Spleen (tissue), 11 donors: Measurements from ENCODE around the gene PLEKHG3. TPM values are rescaled to one million over a fixed set of nuclear protein-coding genes. Genes with fewer than 3 reads are reported as not detected.

ENCODE experiments used
- DNase-seq: peaks from one replicate; pipeline ENCODE4 v3.0.0-alpha.2; 2020
- H3K27ac ChIP-seq, 8 donors: fragments of 200-600 bp; sonication (generic) in 7 of 8; 1 replicate in 4 of 8; 2 replicates in 4 of 8; pipeline versions ENCODE4 v1.5.0 to v1.8.0; 2016 to 2021; ENCODE audit warnings: inconsistent platforms in 4 of 8, mild to moderate bottlenecking in 4 of 8, moderate library complexity in 1 of 8
- H3K27me3 ChIP-seq, 7 donors: fragments of 200-600 bp; sonication (generic) in 6 of 7; replicated peaks in 1 of 7; 1 replicate in 4 of 7; 2 replicates in 3 of 7; pipeline versions ENCODE4 v1.5.0 to v1.8.0; 2016 to 2021; ENCODE audit warnings: inconsistent platforms in 3 of 7, mild to moderate bottlenecking in 1 of 7
- H3K36me3 ChIP-seq, 6 donors: fragments of 200-600 bp; sonication (generic) in 5 of 6; 1 replicate in 4 of 6; 2 replicates in 2 of 6; pipeline versions ENCODE4 v1.5.0 to v1.8.0; 2016 to 2021; ENCODE audit warnings: inconsistent platforms in 2 of 6
- H3K4me1 ChIP-seq, 6 donors: fragments of 200-600 bp; sonication (generic) in 5 of 6; 1 replicate in 3 of 6; 2 replicates in 3 of 6; pipeline versions ENCODE4 v1.5.0 to v1.8.0; 2016 to 2021; ENCODE audit warnings: inconsistent platforms in 3 of 6
- H3K4me3 ChIP-seq, 8 donors: fragments of 200-600 bp; sonication (generic) in 7 of 8; 1 replicate in 4 of 8; 2 replicates in 4 of 8; pipeline versions ENCODE4 v1.5.0 to v1.8.0; 2016 to 2021; ENCODE audit warnings: inconsistent platforms in 4 of 8, mild to moderate bottlenecking in 4 of 8, moderate library complexity in 2 of 8
- H3K9me3 ChIP-seq, 8 donors: fragments of 200-600 bp; sonication (generic) in 7 of 8; 1 replicate in 4 of 8; 2 replicates in 4 of 8; pipeline versions ENCODE4 v1.5.0 to v1.8.0; 2016 to 2021; ENCODE audit warnings: inconsistent platforms in 4 of 8
- POLR2A ChIP-seq, 3 donors: fragments of 450-650 bp; IDR thresholded peaks; one replicate each; pipeline ENCODE4 v1.5.1; 2017; ENCODE audit warnings: antibody characterized with exemption in 3 of 3, mild to moderate bottlenecking in 1 of 3
- POLR2AphosphoS5 ChIP-seq, 3 donors: sonication (generic); formaldehyde crosslinking; IDR thresholded peaks; one replicate each; pipeline ENCODE4 v1.5.1; 2017; ENCODE audit warnings: antibody characterized with exemption in 3 of 3
- WGBS, 5 donors: extraction: QIAGEN DNeasy Blood & Tissue Kit in 3 of 5; methylation state at CpG; one replicate each; pipeline versions ENCODE4 v1.1.5 to v1.1.7; 2013 to 2018; 5-methylcytosine and 5-hydroxymethylcytosine counted together
- intact Hi-C: fragments of 100-400 bp; cut with DNase I; formaldehyde crosslinking; loops from one replicate; pipeline ENCODE4 v1.15.0; 2023; ENCODE audit warnings: low total_unique reads
- polyA plus RNA-seq, 3 donors: library from polyadenylated mRNA; stranded (reverse); fragments of 200-250 nt; gene quantifications; one replicate each; pipeline ENCODE4 v1.2.1, GENCODE V29; 2013
- total RNA-seq, 7 donors: library from RNA; depleted of rRNA in 3 of 7; stranded (reverse); fragments of >200 nt in 3 of 7; fragmentation: NEBNext Ultra II Directional in 4 of 7; extraction: Animal tissue kit (Norgen Biotek cat#: 25700) in 4 of 7; gene quantifications; one replicate each; pipeline versions ENCODE4 v1.1.0 to v1.2.1, GENCODE V29; 2016 to 2021
- TF ChIP-seq, protein P1 (sequence below), 11 experiments: fragments of 200-600 bp in 7 of 11; fragments of 450-650 bp in 4 of 11; sonication (generic) in 4 of 11; IDR thresholded peaks in 8 of 11; conservative IDR thresholded peaks in 3 of 11; 1 replicate in 7 of 11; 2 replicates in 4 of 11; pipeline versions ENCODE4 v1.4.0 to v1.8.0; 2016 to 2021; ENCODE audit warnings: antibody characterized with exemption in 11 of 11, inconsistent platforms in 4 of 11, mild to moderate bottlenecking in 1 of 11
- donor health status: healthy with polysubstance abuse.
- donor health status: DM: no; HTN: no; CAD: no; lungs with moderate emphysema.
- donor health status: DM: no; HTN: no; CAD: no.
- donor health status: Bipolar disorder and iron deficiency.
- donor health status: healthy.
- donor health status: DM: no; HTN: no; CAD: no.
- donor health status: DM: yes; HTN: yes; CAD: no.

The PLEKHG3 gene
- total and polyA plus RNA-seq, 10 donors, result 4.5 to 77.7 (median 45.4) TPM

GRCh38 chr14:64722842-64723447 lies 18.7 kb downstream of the PLEKHG3 start:
- 47 to 68% (median 60%) methylated on average over 5 of the region's 5 CpGs for WGBS, 5 donors

DNA sequence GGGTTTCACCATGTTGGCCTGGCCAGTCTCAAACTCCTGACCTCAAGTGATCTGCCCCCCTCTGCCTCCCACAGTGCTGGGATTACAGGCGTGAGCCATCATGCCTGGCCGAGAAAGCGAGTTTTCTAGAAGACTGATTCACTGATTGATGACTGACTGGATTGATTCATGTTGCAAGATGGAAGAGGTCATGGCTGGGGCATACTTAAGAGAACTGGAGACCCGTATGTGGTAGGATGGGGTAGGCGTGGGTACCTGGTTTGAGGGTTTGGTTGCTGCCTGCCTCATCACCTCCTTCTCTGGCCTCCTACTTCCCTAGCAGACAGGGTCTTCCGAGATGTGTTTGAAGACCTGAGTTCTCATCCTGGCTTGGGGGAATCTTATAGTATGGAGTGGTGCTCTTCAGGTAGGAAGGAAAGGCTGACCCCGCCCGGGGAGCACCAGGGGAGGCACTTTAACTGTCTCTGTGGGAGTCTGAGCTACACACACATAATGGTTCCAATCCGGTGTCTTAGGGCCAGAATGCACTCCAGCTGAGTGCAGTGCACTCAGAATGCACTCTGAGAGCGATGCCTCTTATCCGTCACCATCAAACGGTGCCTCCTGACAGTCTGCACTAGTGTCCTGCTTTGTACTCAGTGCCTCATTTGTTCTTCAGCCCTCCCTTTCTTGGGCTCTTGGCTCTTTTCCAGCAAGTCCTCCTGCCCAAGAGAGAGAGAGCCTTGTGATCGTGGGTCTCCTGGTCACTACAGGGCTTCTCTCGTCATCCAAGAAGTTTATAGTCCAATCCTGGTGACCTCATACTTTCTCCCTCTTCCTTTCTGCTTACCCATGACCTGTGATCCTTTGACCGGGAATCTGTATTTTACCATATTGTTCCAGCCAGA lies 19.7 kb downstream of the PLEKHG3 start:
- H3K27ac ChIP-seq, result peak overlapping the region in 6 of 8 donors; percentile 53 to 85 (median 72)

More at GRCh38 chr14:64722842-64723447, 18.7 kb downstream of the PLEKHG3 start:
- DNase-seq, result peak; percentile 75
- peaks cover 31 to 99% (median 75%) of the 10 kb centered on the region in 6 donors for H3K4me1 ChIP-seq
- no peaks in the 10 kb centered on the region for H3K27me3 ChIP-seq
- intact Hi-C loops, result no loop called here
- H3K27ac ChIP-seq, result peak overlapping the region in 7 of 8 donors; percentile 36 to 85 (median 65)
- TF ChIP-seq POLR2A (IDR thresholded peaks at IDR 0.05) (no peak), POLR2AphosphoS5 (IDR thresholded peaks at IDR 0.05) (peak in 2 of 3 donors; percentile 26 to 41)
- no peaks in the 10 kb centered on the region for H3K9me3 ChIP-seq
- peaks cover 0 to 9% (median 5%) of the 10 kb centered on the region in 6 donors for H3K36me3 ChIP-seq
- H3K4me3 ChIP-seq, result peak overlapping the region in 1 of 8 donors; percentile 22

DNA sequence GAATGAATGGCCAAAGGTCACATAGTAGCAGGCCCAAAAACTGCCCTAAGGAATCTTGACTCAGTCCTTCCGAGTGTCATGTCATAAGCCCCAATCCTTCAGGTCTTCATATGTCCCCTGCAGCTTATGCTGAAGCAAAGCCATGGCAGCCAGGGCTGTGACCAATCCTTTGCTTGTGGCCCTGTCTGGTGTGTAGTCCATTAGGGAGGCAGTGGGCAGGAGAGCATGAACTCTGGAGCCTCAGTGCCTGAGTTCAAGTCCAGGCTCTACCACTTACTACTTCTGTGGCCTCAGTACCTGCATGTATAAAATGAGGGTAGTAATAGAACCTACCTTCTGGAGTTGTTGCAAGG lies 20.3 kb downstream of the PLEKHG3 start:
- Histone ChIP-seq H3K36me3 (peaks cover 0 to 25% (median 8%) of the 10 kb centered on the region in 6 donors), H3K4me3 (no peak overlapping the region), H3K27ac (peak overlapping the region in 4 of 8 donors; percentile 55 to 85 (median 80)), H3K27me3 (no peaks in the 10 kb centered on the region), H3K4me1 (peaks cover 31 to 99% (median 66%) of the 10 kb centered on the region in 6 donors), H3K9me3 (no peaks in the 10 kb centered on the region)
- no peak for TF ChIP-seq POLR2A (IDR thresholded peaks at IDR 0.05)
- TF ChIP-seq, protein P1, sequence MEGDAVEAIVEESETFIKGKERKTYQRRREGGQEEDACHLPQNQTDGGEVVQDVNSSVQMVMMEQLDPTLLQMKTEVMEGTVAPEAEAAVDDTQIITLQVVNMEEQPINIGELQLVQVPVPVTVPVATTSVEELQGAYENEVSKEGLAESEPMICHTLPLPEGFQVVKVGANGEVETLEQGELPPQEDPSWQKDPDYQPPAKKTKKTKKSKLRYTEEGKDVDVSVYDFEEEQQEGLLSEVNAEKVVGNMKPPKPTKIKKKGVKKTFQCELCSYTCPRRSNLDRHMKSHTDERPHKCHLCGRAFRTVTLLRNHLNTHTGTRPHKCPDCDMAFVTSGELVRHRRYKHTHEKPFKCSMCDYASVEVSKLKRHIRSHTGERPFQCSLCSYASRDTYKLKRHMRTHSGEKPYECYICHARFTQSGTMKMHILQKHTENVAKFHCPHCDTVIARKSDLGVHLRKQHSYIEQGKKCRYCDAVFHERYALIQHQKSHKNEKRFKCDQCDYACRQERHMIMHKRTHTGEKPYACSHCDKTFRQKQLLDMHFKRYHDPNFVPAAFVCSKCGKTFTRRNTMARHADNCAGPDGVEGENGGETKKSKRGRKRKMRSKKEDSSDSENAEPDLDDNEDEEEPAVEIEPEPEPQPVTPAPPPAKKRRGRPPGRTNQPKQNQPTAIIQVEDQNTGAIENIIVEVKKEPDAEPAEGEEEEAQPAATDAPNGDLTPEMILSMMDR (IDR thresholded peaks at IDR 0.05 in 8 of 11, conservative IDR thresholded peaks at IDR 0.05 in 3 of 11), result no peak
- intact Hi-C loops, result no loop called here
- 81 to 94% (median 84%) methylated on average over 1 of the region's 1 CpG for WGBS, 5 donors
- DNase-seq, result peak; percentile 51

More for the DNA sequence above, 19.7 kb downstream of the PLEKHG3 start:
- peaks cover 31 to 99% (median 69%) of the 10 kb centered on the region in 6 donors for H3K4me1 ChIP-seq
- DNase-seq, result peak; percentile 50
- TF ChIP-seq POLR2A (IDR thresholded peaks at IDR 0.05) (no peak), POLR2AphosphoS5 (IDR thresholded peaks at IDR 0.05) (peak in 1 of 3 donors; percentile 26)
- peaks cover 0 to 19% (median 8%) of the 10 kb centered on the region in 6 donors for H3K36me3 ChIP-seq
- intact Hi-C loops, result no loop called here
- WGBS, 5 donors, result 77 to 86% (median 80%) methylated on average over 15 of the region's 15 CpGs
- no peak overlapping the region for H3K4me3 ChIP-seq
- H3K9me3 ChIP-seq, result no peaks in the 10 kb centered on the region
- H3K27me3 ChIP-seq, result no peaks in the 10 kb centered on the region

- H3K4me3 ChIP-seq, result no peak overlapping the region
- H3K9me3 ChIP-seq, result no peaks in the 10 kb centered on the region
- H3K27ac ChIP-seq, result peak overlapping the region in 4 of 8 donors; percentile 55 to 85 (median 80)
- H3K36me3 ChIP-seq, result peaks cover 0 to 33% (median 8%) of the 10 kb centered on the region in 6 donors
- peaks cover 30 to 97% (median 60%) of the 10 kb centered on the region in 6 donors for H3K4me1 ChIP-seq
- TF ChIP-seq, protein P1 (IDR thresholded peaks at IDR 0.05 in 8 of 11, conservative IDR thresholded peaks at IDR 0.05 in 3 of 11), result no peak
- TF ChIP-seq POLR2A (IDR thresholded peaks at IDR 0.05), result no peak
- no peak for TF ChIP-seq POLR2AphosphoS5 (IDR thresholded peaks at IDR 0.05)
- 55 to 83% (median 75%) methylated on average over 3 of the region's 3 CpGs for WGBS, 5 donors
- peak; percentile 61 for DNase-seq
- intact Hi-C loops, result no loop called here
- H3K27me3 ChIP-seq, result no peaks in the 10 kb centered on the region
Measured at GRCh38 chr14:64725261-64725815, 21.1 kb downstream of the PLEKHG3 start.
